ENCODE data around the gene IGHMBP2. TPM values are rescaled to one million over a fixed set of nuclear protein-coding genes. Genes with fewer than 3 reads are reported as not detected.

The IGHMBP2 gene
- total and polyA plus RNA-seq, 2 of the 8 experiments (the other 6 are each of a cell fraction or from before 2014, with no cell fraction given) = 8.4 to 17.6 TPM

GRCh38 chr11:68934666-68935065, 31.0 kb downstream of the IGHMBP2 start:
- no peak overlapping the region for H4K8ac ChIP-seq (ENCODE audit: extremely low read depth, insufficient read depth, low read length)
- no peaks in the 10 kb centered on the region for H3K27me3 ChIP-seq (replicated peaks in 1 of 4; ENCODE audit: control insufficient read depth in 3 of 4, extremely low read depth in 1 of 4, insufficient read depth in 3 of 4, low read length in 3 of 4)
- CTCF ChIA-PET (ENCODE audit: partially characterized antibody) = interaction anchor here (1.5 to 2.6 kb wide), 2 partner anchors 15 to 77 kb away, joined by 6 read pairs; no protein-coding TSS in a partner anchor
- TF ChIP-seq RNF2 (IDR thresholded peaks at IDR 0.05; ENCODE audit: borderline replicate concordance, low read depth, low read length, missing control alignments, poor library complexity, severe bottlenecking) = no peak
- TF ChIP-seq JUND (IDR thresholded peaks at IDR 0.05; ENCODE audit: low read length) = no peak
- TF ChIP-seq SIX5 (IDR thresholded peaks at IDR 0.05; ENCODE audit: low read depth, low read length) = no peak
- no peak for TF ChIP-seq SIN3A (conservative IDR thresholded peaks at IDR 0.05 in 1 of 2, IDR thresholded peaks at IDR 0.05 in 1 of 2; ENCODE audit: low read depth in 1 of 2, low read length in 2 of 2)
- no peak for TF ChIP-seq CHD2 (IDR thresholded peaks at IDR 0.05; ENCODE audit: low read length)
- no peak for TF ChIP-seq KDM5A (IDR thresholded peaks at IDR 0.05; ENCODE audit: low read length)
- no peak for TF ChIP-seq RXRA (IDR thresholded peaks at IDR 0.05; ENCODE audit: insufficient read depth, low read depth, low read length)
- TF ChIP-seq BCL11A (IDR thresholded peaks at IDR 0.05; ENCODE audit: low read depth in 2 of 2, low read length in 2 of 2) = no peak
- no peak for TF ChIP-seq POLR2A (IDR thresholded peaks at IDR 0.05; ENCODE audit: control extremely low read depth in 1 of 2, low read depth in 2 of 2, low read length in 2 of 2)
- no peak for TF ChIP-seq EGR1 (IDR thresholded peaks at IDR 0.05; ENCODE audit: borderline replicate concordance, low read depth, low read length)
- TF ChIP-seq ATF3 (IDR thresholded peaks at IDR 0.05; ENCODE audit: insufficient read depth, low read depth, low read length) = no peak
- no peak for TF ChIP-seq EP300 (IDR thresholded peaks at IDR 0.05; ENCODE audit: borderline replicate concordance in 1 of 2, low read depth in 2 of 2, low read length in 2 of 2)
- TF ChIP-seq TCF12 (IDR thresholded peaks at IDR 0.05; ENCODE audit: low read depth, low read length) = no peak

More at GRCh38 chr11:68934666-68935065, 31.0 kb downstream of the IGHMBP2 start:
- Histone ChIP-seq H2AK5ac (ENCODE audit: low read depth, low read length) (no peak overlapping the region), H3K27ac (ENCODE audit: low read depth, low read length) (no peak overlapping the region), H3K14ac (ENCODE audit: insufficient read length) (no peak overlapping the region), H3K23ac (ENCODE audit: insufficient read length) (no peak overlapping the region), H3K9ac (replicated peaks in 1 of 4; ENCODE audit: extremely low read depth in 1 of 4, low read depth in 3 of 4, low read length in 3 of 4) (no peak overlapping the region), H4K91ac (replicated peaks; ENCODE audit: insufficient read length, low read length) (no peak overlapping the region), H3K23me2 (ENCODE audit: low read depth, low read length) (no peaks in the 10 kb centered on the region), H3K56ac (replicated peaks; ENCODE audit: insufficient read length, low read depth, low read length) (no peak overlapping the region), H4K20me1 (replicated peaks in 1 of 2; ENCODE audit: control insufficient read depth in 1 of 2, insufficient read depth in 2 of 2, low read length in 2 of 2) (peaks cover 3 to 4% of the 10 kb centered on the region in 2 experiments), H2BK12ac (ENCODE audit: low read depth, low read length) (no peak overlapping the region), H2BK15ac (ENCODE audit: low read length) (no peak overlapping the region), H2BK120ac (replicated peaks; ENCODE audit: low read depth, low read length) (no peak overlapping the region), H2BK20ac (ENCODE audit: low read length) (no peak overlapping the region), H3K36me3 (ENCODE audit: control insufficient read depth in 2 of 4, insufficient read depth in 4 of 4, low read length in 3 of 4) (peaks cover 4 to 24% (median 14%) of the 10 kb centered on the region in 4 experiments; a peak in 6 of 8 replicates), H3K4me2 (ENCODE audit: insufficient read depth in 1 of 2, low read depth in 2 of 2, low read length in 2 of 2) (no peak overlapping the region), H3K4me1 (replicated peaks in 1 of 4; ENCODE audit: control insufficient read depth in 3 of 4, insufficient read depth in 4 of 4, low read length in 3 of 4) (no peaks in the 10 kb centered on the region), H3K9me3 (ENCODE audit: insufficient read depth in 2 of 2, low read depth in 1 of 2, low read length in 1 of 2) (no peaks in the 10 kb centered on the region), H3K79me2 (ENCODE audit: control insufficient read depth in 1 of 2, insufficient read depth in 2 of 2, low read length in 2 of 2) (no peaks in the 10 kb centered on the region), H4K5ac (ENCODE audit: insufficient read length, low read depth, low read length) (no peak overlapping the region), H2AFZ (ENCODE audit: low read length) (no peak overlapping the region), H2BK5ac (ENCODE audit: low read depth, low read length) (no peak overlapping the region), H3K18ac (ENCODE audit: extremely low read depth, low read length) (no peak overlapping the region), H3K4me3 (ENCODE audit: extremely low read depth in 1 of 4, insufficient read depth in 2 of 4, low read depth in 3 of 4, low read length in 4 of 4) (no peak overlapping the region), H3K4ac (replicated peaks; ENCODE audit: insufficient read length, low read depth, low read length) (no peak overlapping the region), H3K79me1 (ENCODE audit: low read depth, low read length) (no peaks in the 10 kb centered on the region; the same call in 1 of the 2 replicates)
- no peak for DNase-seq (ENCODE audit: low read depth in 1 of 2, low spot score in 2 of 2)
- 88% methylated on average over 13 of the region's 13 CpGs; no CpG with 5 or more reads in 1 of the 2 experiments for WGBS, 2 experiments (ENCODE audit: extremely low coverage in 1 of 2, insufficient coverage in 1 of 2, insufficient read length in 1 of 2, insufficient replicate concordance in 2 of 2, low coverage in 1 of 2, low lambda C conversion rate in 2 of 2, missing lambda C conversion rate in 1 of 2)
- FAIRE-seq = no peak
- POLR2A ChIA-PET (ENCODE audit: partially characterized antibody) = interaction anchor here (1.4 kb wide), 1 partner anchor 8 kb away, joined by 5 read pairs; no protein-coding TSS in a partner anchor

Data from H1 (cell line).